K562 (cell line): ENCODE measurements around the gene MAB21L3.

Source experiments
- ARID1B ChIP-seq: fragments of 450-650 bp; IDR thresholded peaks from 2 replicates; pipeline ENCODE4 v1.6.1; 2016; ENCODE audit warnings: antibody characterized with exemption, mild to moderate bottlenecking, inconsistent platforms
- CEBPB ChIP-seq: fragments of 450-650 bp; IDR thresholded peaks from 2 replicates; pipeline ENCODE4 v1.6.1; 2016; ENCODE audit warnings: missing genetic modification characterization, missing compliant biosample characterization
- KDM1A ChIP-seq, 2 experiments: fragments of 450-650 bp; IDR thresholded peaks; 2 replicates each; pipeline ENCODE4 v1.6.1; 2016; ENCODE audit warnings: mild to moderate bottlenecking in 2 of 2
- KLF1 ChIP-seq: fragments of 450-650 bp; IDR thresholded peaks from 2 replicates; pipeline ENCODE4 v1.6.1; 2016; ENCODE audit warnings: missing genetic modification characterization, missing compliant biosample characterization
- PCBP2 ChIP-seq: fragments of 200-400 bp; formaldehyde crosslinking; IDR thresholded peaks from 2 replicates; pipeline ENCODE4 v1.6.1; 2018; ENCODE audit warnings: low read length, low read depth, mild to moderate bottlenecking, moderate library complexity; ENCODE audit not compliant: poor library complexity, severe bottlenecking
- POLR2AphosphoS5 ChIP-seq: IDR thresholded peaks from 2 replicates; pipeline ENCODE4 v1.6.1; 2011; ENCODE audit warnings: mild to moderate bottlenecking, low read depth, low read length, moderate library complexity; ENCODE audit not compliant: control insufficient read depth, insufficient read depth
- TF ChIP-seq, protein P1 (sequence below), 3 experiments: IDR thresholded peaks in 2 of 3; conservative IDR thresholded peaks in 1 of 3; 2 replicates each; pipeline ENCODE4 v1.5.1; 2011 to 2012; ENCODE audit warnings: low read length in 3 of 3, mild to moderate bottlenecking in 3 of 3, control low read depth in 2 of 3, improper control_type of control experiment in 1 of 3, inconsistent platforms in 1 of 3, low read depth in 1 of 3, mixed read lengths in 1 of 3, moderate library complexity in 1 of 3; ENCODE audit not compliant: insufficient read depth in 2 of 3

DNA sequence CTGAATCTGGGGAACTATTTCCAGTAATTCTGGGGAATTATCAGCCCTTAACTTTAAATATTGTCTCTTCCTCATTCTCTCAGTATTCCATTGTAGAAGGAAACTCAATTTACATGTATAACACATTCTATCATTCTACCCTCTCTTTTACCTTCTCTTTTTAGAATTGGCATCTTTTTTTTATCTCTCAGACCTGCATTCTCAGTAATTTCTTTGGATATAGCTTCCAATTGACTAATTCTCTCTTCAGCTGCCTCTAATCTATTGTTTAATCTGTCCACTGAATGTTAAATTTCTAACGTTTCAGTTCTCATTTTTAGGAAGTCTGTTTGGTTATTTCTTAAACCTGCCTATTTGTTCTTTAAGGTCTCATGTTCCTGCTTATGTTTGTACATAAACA lies 33.0 kb downstream of the MAB21L3 start:
- no peak for TF ChIP-seq ARID1B
- TF ChIP-seq KLF1: no peak
- TF ChIP-seq, protein P1, sequence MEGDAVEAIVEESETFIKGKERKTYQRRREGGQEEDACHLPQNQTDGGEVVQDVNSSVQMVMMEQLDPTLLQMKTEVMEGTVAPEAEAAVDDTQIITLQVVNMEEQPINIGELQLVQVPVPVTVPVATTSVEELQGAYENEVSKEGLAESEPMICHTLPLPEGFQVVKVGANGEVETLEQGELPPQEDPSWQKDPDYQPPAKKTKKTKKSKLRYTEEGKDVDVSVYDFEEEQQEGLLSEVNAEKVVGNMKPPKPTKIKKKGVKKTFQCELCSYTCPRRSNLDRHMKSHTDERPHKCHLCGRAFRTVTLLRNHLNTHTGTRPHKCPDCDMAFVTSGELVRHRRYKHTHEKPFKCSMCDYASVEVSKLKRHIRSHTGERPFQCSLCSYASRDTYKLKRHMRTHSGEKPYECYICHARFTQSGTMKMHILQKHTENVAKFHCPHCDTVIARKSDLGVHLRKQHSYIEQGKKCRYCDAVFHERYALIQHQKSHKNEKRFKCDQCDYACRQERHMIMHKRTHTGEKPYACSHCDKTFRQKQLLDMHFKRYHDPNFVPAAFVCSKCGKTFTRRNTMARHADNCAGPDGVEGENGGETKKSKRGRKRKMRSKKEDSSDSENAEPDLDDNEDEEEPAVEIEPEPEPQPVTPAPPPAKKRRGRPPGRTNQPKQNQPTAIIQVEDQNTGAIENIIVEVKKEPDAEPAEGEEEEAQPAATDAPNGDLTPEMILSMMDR (IDR thresholded peaks at IDR 0.05 in 2 of 3, conservative IDR thresholded peaks at IDR 0.05 in 1 of 3; ENCODE audit: insufficient read depth in 2 of 3, low read depth in 1 of 3, low read length in 3 of 3): no peak
- no peak for TF ChIP-seq CEBPB (tag)
- no peak for TF ChIP-seq KDM1A (IDR thresholded peaks at IDR 0.05)
- no peak for TF ChIP-seq POLR2AphosphoS5
- no peak for TF ChIP-seq PCBP2
